Hematopoietic multipotent progenitor cell treated with erythropoietin and hydrocortisone succinate and interleukin-3 and kit ligand, for 6 days (in vitro differentiated cells): ENCODE results near the gene ATP11A.

ENCODE experiments used
- DNase-seq: peaks from one replicate; pipeline ENCODE4 v3.0.0-alpha.2; 2015

ATP11A gene

GRCh38 chr13:112869202-112870050 lies 179.6 kb downstream of the ATP11A start:
- DNase-seq: no peak

- DNase-seq: no peak
These were observed 180.2 kb downstream of the ATP11A start for GRCh38 chr13:112870051-112870331.

- DNase-seq: no peak
These were observed 181.0 kb downstream of the ATP11A start for GRCh38 chr13:112870737-112871287.

GRCh38 chr13:112871742-112872141 lies 181.9 kb downstream of the ATP11A start:
- no peak for DNase-seq

GRCh38 chr13:112872657-112873631 lies 183.1 kb downstream of the ATP11A start:
- DNase-seq: peak; percentile 38

GRCh38 chr13:112873851-112874750 lies 184.3 kb downstream of the ATP11A start:
- peak; percentile 84 for DNase-seq

GRCh38 chr13:112874751-112875300 lies 185.0 kb downstream of the ATP11A start:
- no peak for DNase-seq

GRCh38 chr13:112875627-112876026 lies 185.8 kb downstream of the ATP11A start:
- DNase-seq: no peak

GRCh38 chr13:112876305-112877000 lies 186.6 kb downstream of the ATP11A start:
- DNase-seq: no peak

- no peak for DNase-seq
These were observed 187.2 kb downstream of the ATP11A start for GRCh38 chr13:112877066-112877465.

GRCh38 chr13:112877539-112877938 lies 187.7 kb downstream of the ATP11A start:
- DNase-seq: no peak

- no peak for DNase-seq
These were observed 188.4 kb downstream of the ATP11A start for GRCh38 chr13:112877976-112878955.

- DNase-seq: no peak
These were observed 189.5 kb downstream of the ATP11A start for GRCh38 chr13:112879283-112879833.

GRCh38 chr13:112880221-112880641 lies 190.4 kb downstream of the ATP11A start:
- no peak for DNase-seq

- DNase-seq: no peak
These were observed 191.2 kb downstream of the ATP11A start for GRCh38 chr13:112880976-112881540.

GRCh38 chr13:112881656-112882554 lies 192.1 kb downstream of the ATP11A start:
- no peak for DNase-seq

- DNase-seq: no peak
These were observed 192.8 kb downstream of the ATP11A start for GRCh38 chr13:112882555-112883024.

GRCh38 chr13:112883241-112883945 lies 193.6 kb downstream of the ATP11A start:
- no peak for DNase-seq
